Astrocyte of the spinal cord (primary cell): ENCODE measurements around the gene OSBPL9.
"Not testable (repeated sequence)": the region's sequence is repeated elsewhere in the genome, so short reads cannot be mapped to it uniquely, and the experiment has no call there.

ENCODE experiments used
- DNase-seq: peaks from one replicate; pipeline ENCODE4 v3.0.0; 2011; ENCODE audit warnings: low read depth, low spot score
- H3K4me3 ChIP-seq: 2 replicates; pipeline ENCODE4 v1.5.1; 2011; ENCODE audit warnings: low read depth, mild to moderate bottlenecking, low read length, moderate library complexity
- in situ Hi-C: cut with HindIII; loops from 2 replicates; pipeline ENCODE4 v1.10.0; 2017; ENCODE audit warnings: low sequenced_read_pairs
- TF ChIP-seq, protein P1 (sequence below): IDR thresholded peaks from 2 replicates; pipeline ENCODE4 v1.5.1; 2012; ENCODE audit warnings: low read depth, mild to moderate bottlenecking, low read length, inconsistent platforms

The OSBPL9 gene

DNA sequence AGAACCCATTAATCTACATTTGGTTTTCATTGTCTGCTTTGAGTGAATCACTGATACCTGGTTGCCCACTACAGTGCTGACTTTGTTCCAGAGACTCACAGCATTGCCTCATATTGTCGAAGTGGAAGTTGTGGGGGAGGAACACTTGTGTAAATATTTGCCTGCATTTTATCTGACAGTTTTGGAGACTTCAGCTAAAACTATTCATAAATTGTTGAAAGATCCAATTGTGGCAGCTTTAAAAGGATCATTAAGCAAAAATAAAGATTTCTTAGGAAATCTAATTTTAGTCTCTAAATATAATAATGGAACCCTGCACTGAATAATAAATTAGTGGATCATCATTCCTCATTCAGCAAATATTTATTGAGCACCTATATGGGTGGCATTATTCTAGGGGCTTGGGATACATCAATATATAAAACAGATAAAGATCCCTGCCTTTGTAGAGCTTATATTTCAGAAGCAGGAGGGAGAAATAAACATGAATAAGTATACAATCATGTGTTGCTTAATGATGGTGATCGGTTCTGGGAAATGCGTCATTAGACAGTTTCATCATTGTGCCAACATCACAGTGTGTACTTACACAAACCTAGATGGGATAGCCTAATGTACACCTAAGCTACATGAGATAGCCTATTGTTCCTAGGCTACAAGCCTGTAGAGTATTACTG is 73.5 kb downstream of the OSBPL9 start:
- DNase-seq: peak; percentile 76
- TF ChIP-seq, protein P1, sequence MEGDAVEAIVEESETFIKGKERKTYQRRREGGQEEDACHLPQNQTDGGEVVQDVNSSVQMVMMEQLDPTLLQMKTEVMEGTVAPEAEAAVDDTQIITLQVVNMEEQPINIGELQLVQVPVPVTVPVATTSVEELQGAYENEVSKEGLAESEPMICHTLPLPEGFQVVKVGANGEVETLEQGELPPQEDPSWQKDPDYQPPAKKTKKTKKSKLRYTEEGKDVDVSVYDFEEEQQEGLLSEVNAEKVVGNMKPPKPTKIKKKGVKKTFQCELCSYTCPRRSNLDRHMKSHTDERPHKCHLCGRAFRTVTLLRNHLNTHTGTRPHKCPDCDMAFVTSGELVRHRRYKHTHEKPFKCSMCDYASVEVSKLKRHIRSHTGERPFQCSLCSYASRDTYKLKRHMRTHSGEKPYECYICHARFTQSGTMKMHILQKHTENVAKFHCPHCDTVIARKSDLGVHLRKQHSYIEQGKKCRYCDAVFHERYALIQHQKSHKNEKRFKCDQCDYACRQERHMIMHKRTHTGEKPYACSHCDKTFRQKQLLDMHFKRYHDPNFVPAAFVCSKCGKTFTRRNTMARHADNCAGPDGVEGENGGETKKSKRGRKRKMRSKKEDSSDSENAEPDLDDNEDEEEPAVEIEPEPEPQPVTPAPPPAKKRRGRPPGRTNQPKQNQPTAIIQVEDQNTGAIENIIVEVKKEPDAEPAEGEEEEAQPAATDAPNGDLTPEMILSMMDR: no peak
- H3K4me3 ChIP-seq: no peak overlapping the region
- in situ Hi-C loops: no loop called here

DNA sequence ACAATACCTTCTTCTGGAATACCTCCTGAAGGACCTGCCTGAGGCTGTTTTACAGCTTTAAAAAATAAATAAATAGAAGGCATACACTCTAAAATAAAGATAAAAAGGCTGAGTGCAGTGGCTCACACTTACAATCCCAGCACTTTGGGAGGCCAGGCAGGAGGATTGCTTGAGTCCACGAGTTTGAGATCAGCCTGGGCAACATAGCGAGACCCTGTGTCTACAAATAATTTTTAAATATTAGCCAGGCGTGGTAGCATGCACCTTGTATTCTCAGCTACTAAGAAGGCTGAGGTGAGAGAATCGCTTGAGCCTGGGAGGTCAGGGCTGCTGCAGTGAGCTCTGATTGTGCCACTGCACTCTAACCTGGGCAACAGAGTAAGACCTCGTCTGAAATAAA is 75.0 kb downstream of the OSBPL9 start:
- H3K4me3 ChIP-seq: no peak overlapping the region
- TF ChIP-seq, protein P1: no peak
- DNase-seq: no peak
- in situ Hi-C loops: no loop called here

DNA sequence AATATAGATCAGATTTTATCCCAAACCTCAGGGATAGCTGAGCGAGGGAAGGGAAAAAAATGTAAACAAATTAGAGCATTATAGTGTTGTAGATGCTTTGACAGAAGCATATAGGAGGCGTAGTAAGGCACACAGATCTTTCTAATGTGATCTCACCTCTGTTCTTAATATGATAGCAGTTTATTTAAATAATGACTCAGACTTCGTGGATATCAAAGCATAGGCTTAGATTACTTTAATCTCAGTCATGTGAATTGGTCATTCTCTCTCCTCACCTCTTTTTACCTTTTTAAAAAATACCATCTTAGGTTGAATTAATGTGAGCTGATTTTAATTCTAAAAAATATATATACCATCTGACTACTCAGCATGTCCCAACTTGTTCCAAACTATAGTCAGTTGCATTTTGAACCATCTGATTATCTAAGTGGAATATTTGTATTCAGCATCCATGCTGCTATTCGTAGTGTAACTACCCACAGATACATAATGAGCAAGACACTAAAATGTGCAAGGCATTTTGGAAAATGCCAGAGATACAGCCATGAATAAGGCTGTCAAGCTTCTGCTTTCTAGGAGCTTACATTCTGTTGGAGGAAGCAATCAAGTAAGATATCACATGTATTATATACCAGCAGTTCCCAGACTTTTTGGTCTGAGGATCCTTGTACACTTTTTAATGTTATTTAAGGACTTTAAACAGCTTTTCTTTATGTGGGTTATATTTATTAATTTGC is 76.7 kb downstream of the OSBPL9 start:
- TF ChIP-seq, protein P1: no peak
- H3K4me3 ChIP-seq: no peak overlapping the region
- in situ Hi-C loops: no loop called here
- peak; percentile 23 for DNase-seq

DNA sequence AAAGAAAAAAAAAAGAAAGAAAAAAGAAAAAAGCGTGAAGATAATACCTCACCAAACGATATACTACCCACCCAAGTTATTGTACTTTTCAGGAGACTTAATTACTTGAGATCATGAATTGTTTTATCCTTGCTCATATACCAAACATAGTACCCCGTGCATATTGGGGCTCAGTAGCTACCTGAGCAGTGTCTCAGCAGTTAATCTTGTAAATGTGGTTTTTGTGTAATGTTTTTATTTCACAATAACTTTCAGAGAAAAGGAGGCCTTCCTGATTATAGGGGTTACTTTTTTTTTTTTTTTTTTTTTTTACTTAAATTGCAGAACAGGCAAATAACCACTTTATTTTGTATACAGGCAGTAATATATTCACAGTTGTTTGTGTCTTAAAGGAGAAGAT is 80.3 kb downstream of the OSBPL9 start:
- TF ChIP-seq, protein P1: no peak
- in situ Hi-C loops: no loop called here
- H3K4me3 ChIP-seq: no peak overlapping the region
- no peak for DNase-seq

DNA sequence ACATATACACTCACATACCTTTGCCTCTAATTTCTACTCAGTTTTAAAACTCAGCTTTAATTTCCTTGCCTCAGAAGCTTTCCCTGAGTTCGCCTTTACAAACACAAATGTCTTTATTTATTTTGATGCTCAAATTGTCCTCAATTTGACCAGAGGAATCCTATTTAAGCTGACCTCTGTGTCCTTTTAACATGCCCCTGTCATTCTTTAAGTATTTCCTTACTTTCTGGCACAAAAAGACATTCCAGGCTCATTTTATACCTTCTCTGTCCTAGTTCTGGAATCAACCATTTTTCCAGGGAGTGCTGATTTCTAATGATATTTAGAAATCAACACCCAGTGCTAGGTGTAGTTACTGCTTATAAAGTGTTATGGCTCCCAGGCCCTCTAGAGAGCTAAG is 82.5 kb downstream of the OSBPL9 start:
- in situ Hi-C loops: no loop called here
- no peak overlapping the region for H3K4me3 ChIP-seq
- DNase-seq: no peak
- TF ChIP-seq, protein P1: no peak

DNA sequence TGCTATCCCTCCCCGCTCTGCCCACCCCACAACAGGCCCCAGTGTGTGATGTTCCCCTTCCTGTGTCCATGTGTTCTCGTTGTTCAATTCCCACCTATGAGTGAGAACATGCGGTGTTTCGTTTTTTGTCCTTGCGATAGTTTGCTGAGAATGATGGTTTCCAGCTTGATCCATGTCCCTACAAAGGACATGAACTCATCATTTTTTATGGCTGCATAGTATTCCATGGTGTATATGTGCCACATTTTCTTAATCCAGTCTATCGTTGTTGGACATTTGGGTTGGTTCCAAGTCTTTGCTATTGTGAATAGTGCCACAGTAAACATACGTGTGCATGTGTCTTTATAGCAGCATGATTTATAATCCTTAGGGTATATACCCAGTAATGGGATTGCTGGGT is 84.9 kb downstream of the OSBPL9 start:
- H3K4me3 ChIP-seq, in situ Hi-C loops, DNase-seq: not testable (repeated sequence)

DNA sequence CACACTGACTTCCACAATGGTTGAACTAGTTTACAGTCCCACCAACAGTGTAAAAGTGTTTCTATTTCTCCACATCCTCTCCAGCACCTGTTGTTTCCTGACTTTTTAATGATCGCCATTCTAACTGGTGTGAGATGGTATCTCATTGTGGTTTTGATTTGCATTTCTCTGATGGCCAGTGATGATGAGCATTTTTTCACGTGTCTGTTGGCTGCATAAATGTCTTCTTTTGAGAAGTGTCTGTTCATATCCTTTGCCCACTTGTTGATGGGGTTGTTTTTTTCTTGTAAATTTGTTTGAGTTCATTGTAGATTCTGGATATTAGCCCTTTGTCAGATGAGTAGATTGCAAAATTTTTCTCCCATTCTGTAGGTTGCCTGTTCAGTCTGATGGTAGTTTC is 85.3 kb downstream of the OSBPL9 start:
- in situ Hi-C loops, DNase-seq, H3K4me3 ChIP-seq: not testable (repeated sequence)
